Melanocyte of skin (primary cell): ENCODE data around the gene CNTN2. TPM values are rescaled to one million over a fixed set of nuclear protein-coding genes. Genes with fewer than 3 reads are reported as not detected.

Experiments used
- total RNA-seq, 2 donors: library from RNA; depleted of rRNA; stranded (reverse); fragments of >200 nt; gene quantifications; 2 replicates each; pipeline ENCODE4 v1.2.3, GENCODE V29; 2012

CNTN2 gene
- not detected for total RNA-seq

GRCh38 chr1:205042911-205043806 lies at the start of gene CNTN2:
CNTN2 (plus strand) TSS chr1:205043212; CDS start chr1:205053186, 9,974 bp downstream.

GRCh38 chr1:205084360-205084759 lies 41.3 kb downstream of the CNTN2 start, which contains the start of gene TMEM81:
TMEM81 (minus strand) TSS chr1:205084460; CDS start chr1:205084320, 140 bp downstream.

GRCh38 chr1:205121660-205122488 lies 78.9 kb downstream of the CNTN2 start, which contains the start of gene RBBP5:
RBBP5 (minus strand) TSS chr1:205121978; CDS start chr1:205121873, 105 bp downstream.

Other genes with a start within 250 kb of the CNTN2 start
- 1 to 10 TPM in 1 of 2 donors, under 1 TPM in 1; 1.00 to 2.4 TPM for gene NFASC, start 172.3 kb upstream of the CNTN2 start, total RNA-seq
- gene TMEM81, start 41.2 kb downstream of the CNTN2 start, total RNA-seq: 1 to 10 TPM in 1 of 2 donors, under 1 TPM in 1; 0.67 to 1.0 TPM
- gene RBBP5, start 78.8 kb downstream of the CNTN2 start, total RNA-seq: 10 to 100 TPM; 15.1 to 21.6 TPM
- gene DSTYK, start 168.5 kb downstream of the CNTN2 start, total RNA-seq: 10 to 100 TPM; 32.0 to 35.6 TPM
- 1 to 10 TPM; 7.2 to 7.3 TPM for gene TMCC2, start 184.7 kb downstream of the CNTN2 start, total RNA-seq